Measurements from ENCODE around the gene INTS7.

DNA sequence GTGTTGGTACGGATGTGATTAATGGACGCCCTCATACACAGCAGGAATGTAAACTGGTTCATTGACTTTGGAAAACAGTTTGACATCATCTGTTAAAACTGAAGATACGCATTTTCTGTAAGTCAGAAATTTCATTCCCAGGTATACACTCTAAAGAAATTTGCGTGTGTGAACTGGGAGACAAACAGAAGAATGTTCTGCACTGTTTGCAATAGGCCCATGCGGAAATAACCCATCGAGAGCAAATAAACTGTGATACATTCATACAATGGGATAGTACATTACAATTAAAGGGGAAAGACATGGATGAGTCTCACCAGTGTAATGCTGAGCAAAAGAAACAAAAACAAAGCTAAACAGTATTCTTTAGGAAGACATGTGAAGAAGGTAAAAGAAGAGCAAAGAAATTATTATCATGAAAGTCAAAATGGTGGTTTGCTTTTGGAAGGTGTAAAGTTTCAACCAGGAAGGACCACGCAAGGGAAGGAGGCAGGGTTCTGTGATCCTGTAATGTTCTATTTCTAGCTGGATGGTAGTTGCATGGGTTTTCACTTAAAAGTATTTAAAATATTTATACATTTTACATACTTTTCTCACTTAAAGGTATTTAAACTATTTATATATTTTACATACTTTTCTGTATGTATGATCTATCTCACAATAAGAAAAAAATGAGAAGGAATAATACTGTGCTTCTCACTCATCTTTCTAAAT is 30.3 kb downstream of the INTS7 start:
- no peak for TF ChIP-seq CTCF (IDR thresholded peaks at IDR 0.05)
- TF ChIP-seq TCF7L2 (IDR thresholded peaks at IDR 0.05; ENCODE audit: low read depth, low read length) = no peak
- no peak for TF ChIP-seq SIN3A (IDR thresholded peaks at IDR 0.05; ENCODE audit: borderline replicate concordance, insufficient read depth, low read depth, low read length)
- no peak for TF ChIP-seq POLR2AphosphoS5 (IDR thresholded peaks at IDR 0.05; ENCODE audit: low read depth, low read length)
